ENCODE results near the gene GIGYF2. TPM values are rescaled to one million over a fixed set of nuclear protein-coding genes. Genes with fewer than 3 reads are reported as not detected.

GIGYF2 gene
- total RNA-seq, 4 donors from 2014 or later: 69.0 to 208 (median 80.4) TPM

DNA sequence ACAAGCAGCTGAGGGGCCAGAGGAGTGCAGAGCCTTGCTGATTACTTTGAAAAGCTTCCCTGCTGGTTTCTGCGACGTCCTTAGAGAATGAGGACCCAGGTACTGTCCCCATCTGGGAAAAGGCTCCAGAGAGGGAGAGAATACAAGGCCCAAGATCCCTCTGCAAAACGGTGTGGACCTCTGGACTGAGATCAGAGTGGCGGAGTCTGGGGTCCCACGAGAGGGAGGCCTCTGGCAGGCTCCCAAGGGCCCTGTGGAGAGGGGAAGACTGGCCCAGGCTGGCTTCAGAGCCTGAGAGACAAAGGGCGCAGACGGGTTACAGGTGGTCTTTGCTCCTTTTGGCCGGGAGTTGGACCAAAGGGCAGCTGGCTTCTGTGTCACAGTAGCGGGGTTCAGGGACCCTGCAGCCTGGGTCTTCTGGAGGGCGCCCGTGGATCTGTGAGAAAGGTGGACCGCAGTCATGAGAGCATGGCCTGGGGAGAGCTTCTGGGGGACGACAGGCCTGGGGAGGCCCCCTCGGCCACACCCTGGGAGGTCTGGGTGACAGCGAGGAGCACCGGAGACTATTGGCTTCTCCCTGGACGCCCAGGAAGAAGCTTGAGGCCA, 173.7 kb downstream of the GIGYF2 start:
- DNase-seq (ENCODE audit: low spot score in 2 of 2): peak in 1 of 2 donors; percentile 69
- peaks cover 12% of the 10 kb centered on the region for H3K4me1 ChIP-seq
- H3K9me3 ChIP-seq: no peaks in the 10 kb centered on the region
- H3K27ac ChIP-seq: no peak overlapping the region
- no peaks in the 10 kb centered on the region for H3K36me3 ChIP-seq
- H3K27me3 ChIP-seq: peaks cover 10% of the 10 kb centered on the region
- WGBS: 84% methylated on average over 15 of the region's 17 CpGs
- H3K4me3 ChIP-seq: peak overlapping the region; percentile 7
- TF ChIP-seq POLR2A (IDR thresholded peaks at IDR 0.05) (no peak), CTCF (IDR thresholded peaks at IDR 0.05) (no peak), POLR2AphosphoS5 (IDR thresholded peaks at IDR 0.05) (no peak)

GRCh38 chr2:232871418-232871834, 174.3 kb downstream of the GIGYF2 start:
- no peaks in the 10 kb centered on the region for H3K36me3 ChIP-seq
- H3K4me3 ChIP-seq: no peak overlapping the region
- no peak for TF ChIP-seq CTCF (IDR thresholded peaks at IDR 0.05)
- TF ChIP-seq POLR2AphosphoS5 (IDR thresholded peaks at IDR 0.05): no peak
- TF ChIP-seq EP300 (IDR thresholded peaks at IDR 0.05): no peak
- H3K9me3 ChIP-seq: no peaks in the 10 kb centered on the region
- WGBS: 92% methylated on average over 9 of the region's 15 CpGs
- H3K27ac ChIP-seq: peak overlapping the region; percentile 11
- DNase-seq (ENCODE audit: low spot score in 2 of 2): peak in 1 of 2 donors; percentile 74
- H3K4me1 ChIP-seq: peaks cover 17% of the 10 kb centered on the region
- peaks cover 15% of the 10 kb centered on the region for H3K27me3 ChIP-seq

DNA sequence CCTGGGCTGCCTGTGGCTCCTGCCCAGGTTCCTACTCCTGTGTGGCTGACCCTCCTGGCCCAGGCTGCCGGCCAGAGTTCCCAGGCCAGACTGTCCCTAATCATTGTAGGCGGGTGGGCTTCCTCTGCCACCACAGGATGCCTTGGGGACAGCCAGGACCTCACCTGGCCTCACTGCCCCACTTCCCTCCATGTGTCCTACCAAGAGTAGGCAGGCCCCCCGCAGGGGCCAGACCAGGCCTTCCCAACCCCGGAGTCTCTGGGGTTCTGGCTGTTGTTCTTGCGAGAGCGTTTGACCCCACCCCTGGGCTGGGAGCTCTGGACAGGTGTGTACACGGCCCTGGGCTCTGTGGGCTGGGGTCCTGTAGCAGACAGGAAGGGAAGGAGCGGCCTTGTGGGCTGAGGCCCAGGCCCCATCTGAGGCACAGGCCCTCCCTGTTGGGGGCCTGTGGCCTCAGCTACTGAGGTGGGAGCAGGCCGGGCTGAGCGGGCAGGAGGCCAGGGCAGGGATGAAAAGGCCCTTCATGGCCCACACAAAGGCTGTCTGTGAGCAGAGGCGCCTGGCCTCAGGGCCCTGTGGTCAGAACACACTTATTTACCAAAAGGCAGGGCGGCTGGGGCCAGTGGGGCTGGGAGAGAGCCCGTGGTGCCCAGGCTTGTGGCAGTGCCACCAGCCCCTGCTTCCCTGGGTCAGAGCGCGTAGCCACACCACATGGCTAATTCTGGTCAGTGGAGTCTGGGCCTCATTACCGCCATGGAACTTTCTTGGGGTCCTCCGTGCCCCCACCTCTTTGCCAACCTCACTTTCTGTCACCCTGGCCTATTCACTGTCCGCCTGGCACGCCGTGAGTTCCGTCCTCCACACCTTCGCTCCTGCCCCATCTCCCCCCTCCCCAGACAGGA, 175.0 kb downstream of the GIGYF2 start:
- peak overlapping the region; percentile 11 for H3K27ac ChIP-seq
- H3K4me1 ChIP-seq: peaks cover 23% of the 10 kb centered on the region
- 74% methylated on average over 14 of the region's 22 CpGs for WGBS
- H3K27me3 ChIP-seq: peaks cover 20% of the 10 kb centered on the region
- TF ChIP-seq EP300 (IDR thresholded peaks at IDR 0.05): no peak
- no peak for TF ChIP-seq POLR2AphosphoS5 (IDR thresholded peaks at IDR 0.05)
- no peak for TF ChIP-seq POLR2A (IDR thresholded peaks at IDR 0.05)
- TF ChIP-seq CTCF (IDR thresholded peaks at IDR 0.05): no peak
- no peaks in the 10 kb centered on the region for H3K9me3 ChIP-seq
- H3K4me3 ChIP-seq: no peak overlapping the region
- H3K36me3 ChIP-seq: no peaks in the 10 kb centered on the region
- peak in 1 of 2 donors; percentile 81 for DNase-seq (ENCODE audit: low spot score in 2 of 2)

- Histone ChIP-seq H3K27me3 (peaks cover 20% of the 10 kb centered on the region), H3K4me1 (peaks cover 25% of the 10 kb centered on the region), H3K9me3 (no peaks in the 10 kb centered on the region), H3K36me3 (no peaks in the 10 kb centered on the region), H3K4me3 (no peak overlapping the region), H3K27ac (peak overlapping the region; percentile 7)
- 76% methylated on average over 5 of the region's 9 CpGs for WGBS
- peak in 1 of 2 donors; percentile 67 for DNase-seq (ENCODE audit: low spot score in 2 of 2)
- TF ChIP-seq CTCF (IDR thresholded peaks at IDR 0.05) (no peak), POLR2A (IDR thresholded peaks at IDR 0.05) (no peak), EP300 (IDR thresholded peaks at IDR 0.05) (no peak), POLR2AphosphoS5 (IDR thresholded peaks at IDR 0.05) (no peak)
Measured at GRCh38 chr2:232872826-232873225, 175.7 kb downstream of the GIGYF2 start.

DNA sequence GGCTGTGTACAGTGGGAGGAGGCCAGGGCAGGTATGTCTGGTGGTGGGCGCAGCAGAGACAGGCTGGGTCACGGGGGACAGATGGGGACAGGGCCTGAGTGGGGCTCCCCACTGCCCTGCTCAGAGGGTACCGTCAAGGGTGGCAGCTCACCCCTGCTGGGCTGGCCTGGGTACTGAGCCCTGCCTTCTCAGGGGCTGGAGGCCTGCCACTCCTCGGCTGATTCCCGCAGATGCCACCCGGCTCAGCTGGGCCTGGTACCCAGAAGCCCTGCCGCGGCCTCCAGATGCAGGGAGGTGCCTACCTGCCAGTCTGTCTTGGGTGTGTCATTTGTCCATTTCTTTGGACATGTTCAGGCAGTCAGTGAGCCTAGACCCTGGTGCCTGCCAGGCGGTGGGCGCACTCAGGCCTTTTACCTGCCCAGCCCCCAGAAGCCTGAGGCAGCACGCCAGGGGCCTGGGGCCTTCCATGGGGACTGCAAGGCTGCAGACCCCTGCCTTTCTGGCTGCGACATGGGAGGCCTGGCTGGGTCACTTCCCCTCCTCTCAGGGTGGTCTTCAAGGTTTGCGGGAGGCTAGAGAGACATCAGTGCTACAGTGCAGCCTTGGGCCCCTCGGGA, 176.3 kb downstream of the GIGYF2 start:
- peaks cover 20% of the 10 kb centered on the region for H3K27me3 ChIP-seq
- no peak overlapping the region for H3K4me3 ChIP-seq
- H3K27ac ChIP-seq: no peak overlapping the region
- TF ChIP-seq POLR2AphosphoS5 (IDR thresholded peaks at IDR 0.05) (no peak), POLR2A (IDR thresholded peaks at IDR 0.05) (no peak), CTCF (IDR thresholded peaks at IDR 0.05) (no peak), EP300 (IDR thresholded peaks at IDR 0.05) (no peak)
- H3K9me3 ChIP-seq: no peaks in the 10 kb centered on the region
- DNase-seq (ENCODE audit: low spot score in 2 of 2): no peak
- peaks cover 25% of the 10 kb centered on the region for H3K4me1 ChIP-seq
- WGBS: no CpG with 5 or more reads among the region's 14 CpGs
- H3K36me3 ChIP-seq: no peaks in the 10 kb centered on the region
